Retinal pigment epithelial cell (primary cell): ENCODE data around the gene IFI44L.

Experiments
- DNase-seq: peaks from one replicate; pipeline ENCODE4 v3.0.0-alpha.2; 2010; ENCODE audit warnings: low read depth
- H3K4me3 ChIP-seq: 2 replicates; pipeline ENCODE4 v1.5.1; 2011; ENCODE audit warnings: mild to moderate bottlenecking, low read length, control low read depth, moderate library complexity
- TF ChIP-seq, protein P1 (sequence below): conservative IDR thresholded peaks from 2 replicates; pipeline ENCODE4 v1.5.1; 2011; ENCODE audit warnings: low read depth, low read length, control low read depth, inconsistent platforms

The IFI44L gene

DNA sequence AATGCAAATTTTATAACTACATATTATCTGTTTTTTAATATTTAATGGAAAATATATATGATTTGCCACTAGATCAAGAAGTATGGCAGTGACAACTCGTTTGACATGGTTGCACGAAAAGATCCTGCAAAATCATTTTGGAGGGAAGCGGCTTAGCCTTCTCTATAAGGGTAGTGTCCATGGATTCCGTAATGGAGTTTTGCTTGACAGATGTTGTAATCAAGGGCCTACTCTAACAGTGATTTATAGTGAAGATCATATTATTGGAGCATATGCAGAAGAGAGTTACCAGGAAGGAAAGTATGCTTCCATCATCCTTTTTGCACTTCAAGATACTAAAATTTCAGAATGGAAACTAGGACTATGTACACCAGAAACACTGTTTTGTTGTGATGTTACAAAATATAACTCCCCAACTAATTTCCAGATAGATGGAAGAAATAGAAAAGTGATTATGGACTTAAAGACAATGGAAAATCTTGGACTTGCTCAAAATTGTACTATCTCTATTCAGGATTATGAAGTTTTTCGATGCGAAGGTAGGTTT lies 29.9 kb downstream of the IFI44L start:
- no peak overlapping the region for H3K4me3 ChIP-seq
- no peak for DNase-seq
- TF ChIP-seq, protein P1, sequence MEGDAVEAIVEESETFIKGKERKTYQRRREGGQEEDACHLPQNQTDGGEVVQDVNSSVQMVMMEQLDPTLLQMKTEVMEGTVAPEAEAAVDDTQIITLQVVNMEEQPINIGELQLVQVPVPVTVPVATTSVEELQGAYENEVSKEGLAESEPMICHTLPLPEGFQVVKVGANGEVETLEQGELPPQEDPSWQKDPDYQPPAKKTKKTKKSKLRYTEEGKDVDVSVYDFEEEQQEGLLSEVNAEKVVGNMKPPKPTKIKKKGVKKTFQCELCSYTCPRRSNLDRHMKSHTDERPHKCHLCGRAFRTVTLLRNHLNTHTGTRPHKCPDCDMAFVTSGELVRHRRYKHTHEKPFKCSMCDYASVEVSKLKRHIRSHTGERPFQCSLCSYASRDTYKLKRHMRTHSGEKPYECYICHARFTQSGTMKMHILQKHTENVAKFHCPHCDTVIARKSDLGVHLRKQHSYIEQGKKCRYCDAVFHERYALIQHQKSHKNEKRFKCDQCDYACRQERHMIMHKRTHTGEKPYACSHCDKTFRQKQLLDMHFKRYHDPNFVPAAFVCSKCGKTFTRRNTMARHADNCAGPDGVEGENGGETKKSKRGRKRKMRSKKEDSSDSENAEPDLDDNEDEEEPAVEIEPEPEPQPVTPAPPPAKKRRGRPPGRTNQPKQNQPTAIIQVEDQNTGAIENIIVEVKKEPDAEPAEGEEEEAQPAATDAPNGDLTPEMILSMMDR: no peak

DNA sequence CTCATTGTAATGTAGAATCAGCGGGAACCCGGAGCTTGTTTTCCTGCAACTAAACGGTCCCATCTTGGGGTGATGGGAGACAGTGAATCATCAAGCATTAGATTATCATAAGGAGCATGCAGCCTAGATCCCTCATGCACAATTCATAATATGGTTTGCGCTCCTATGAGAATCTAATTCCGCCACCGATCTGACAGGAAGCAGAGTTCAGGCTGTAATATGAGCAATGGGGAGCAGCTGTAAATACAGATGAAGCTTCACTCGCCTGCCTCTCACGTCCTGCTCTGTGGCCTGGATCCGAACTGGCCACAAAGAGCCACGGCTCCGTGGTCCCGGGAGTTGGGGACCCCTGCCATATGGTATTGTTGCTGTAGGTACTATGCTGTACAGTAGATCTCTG lies 31.0 kb downstream of the IFI44L start:
- DNase-seq: no peak
- TF ChIP-seq, protein P1: no peak
- no peak overlapping the region for H3K4me3 ChIP-seq

DNA sequence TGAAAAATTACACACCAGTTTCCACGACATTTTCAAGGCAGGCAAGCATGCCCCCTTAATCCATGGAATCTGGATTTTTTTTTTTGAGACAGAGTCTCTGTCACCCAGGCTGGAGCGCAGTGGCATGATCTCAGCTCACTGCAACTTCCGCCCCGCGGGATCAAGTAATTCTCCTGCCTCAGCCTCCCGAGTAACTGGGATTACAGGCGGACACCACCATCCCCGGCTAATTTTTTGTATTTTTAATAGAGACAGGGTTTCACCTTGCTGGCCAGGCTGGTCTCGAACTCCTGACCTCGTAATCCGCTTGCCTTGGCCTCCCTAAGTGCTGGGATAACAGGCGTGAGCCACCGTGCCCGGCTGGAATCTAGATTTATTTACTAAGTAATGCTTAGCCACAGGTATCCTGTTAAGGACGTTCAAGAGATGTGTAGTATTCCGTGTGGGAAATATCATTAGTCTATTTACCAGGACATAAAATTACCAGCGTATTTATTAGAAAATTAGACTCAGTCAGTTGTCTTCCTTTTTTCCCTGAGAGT lies 31.8 kb downstream of the IFI44L start:
- DNase-seq: no peak
- TF ChIP-seq, protein P1: no peak
- H3K4me3 ChIP-seq: no peak overlapping the region

DNA sequence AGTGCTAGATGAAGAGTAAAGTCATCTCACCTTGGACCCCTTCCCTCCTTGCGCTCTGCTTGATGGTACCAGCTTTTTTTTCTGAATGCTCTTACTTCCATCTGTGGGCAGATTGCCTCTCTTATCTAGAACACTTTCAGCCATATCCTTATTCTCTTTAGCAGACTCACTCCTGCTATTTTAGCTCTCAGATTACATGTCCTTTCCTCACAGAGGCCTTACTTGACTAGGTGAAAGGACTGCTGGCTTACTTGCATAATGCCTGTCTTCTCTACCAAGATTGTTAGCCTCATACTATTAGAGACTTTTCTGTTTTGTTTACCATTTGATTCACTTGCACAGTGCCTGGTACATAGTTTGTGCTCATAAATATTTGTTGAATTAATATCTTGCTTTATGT lies 38.7 kb downstream of the IFI44L start:
- no peak overlapping the region for H3K4me3 ChIP-seq
- TF ChIP-seq, protein P1: no peak
- DNase-seq: no peak

DNA sequence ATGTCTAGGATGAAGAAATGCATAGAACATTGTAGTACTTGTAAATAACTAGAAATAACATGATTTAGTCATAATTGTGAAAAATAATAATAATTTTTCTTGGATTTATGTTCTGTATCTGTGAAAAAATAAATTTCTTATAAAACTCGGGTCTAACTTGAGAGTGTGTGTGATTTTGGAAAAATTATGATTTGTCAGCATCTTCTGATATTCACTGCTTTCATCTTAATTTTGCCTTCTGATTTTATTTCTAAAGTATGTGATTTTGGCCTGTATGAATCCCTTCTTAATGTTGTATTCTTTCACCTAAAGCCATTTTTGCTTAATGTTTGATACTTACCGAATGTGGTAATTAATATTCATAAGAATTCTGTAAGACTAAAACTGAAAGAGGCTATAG lies 43.7 kb downstream of the IFI44L start:
- DNase-seq: no peak
- TF ChIP-seq, protein P1: no peak

DNA sequence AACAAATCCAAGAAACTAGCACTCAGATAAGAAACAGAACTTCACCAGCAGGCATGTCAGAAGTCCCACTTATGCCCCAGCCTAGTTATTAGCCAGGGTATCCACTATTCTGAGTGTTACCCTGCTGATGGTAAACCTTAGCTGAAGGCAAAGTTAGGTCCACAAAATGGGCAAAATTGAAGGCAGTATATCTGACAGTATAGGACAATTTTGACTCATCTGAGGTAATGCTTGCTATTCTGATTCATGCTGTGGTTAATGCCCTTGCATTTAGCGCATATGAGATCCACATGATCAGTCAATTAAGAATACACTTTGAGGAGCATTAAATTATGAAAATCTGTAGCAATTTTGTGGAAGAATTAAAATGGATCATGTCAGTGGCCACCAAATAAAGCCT lies 44.5 kb downstream of the IFI44L start:
- no peak overlapping the region for H3K4me3 ChIP-seq
- TF ChIP-seq, protein P1: no peak
- DNase-seq: no peak

More for the DNA sequence above, 43.7 kb downstream of the IFI44L start:
- no peak overlapping the region for H3K4me3 ChIP-seq

DNA sequence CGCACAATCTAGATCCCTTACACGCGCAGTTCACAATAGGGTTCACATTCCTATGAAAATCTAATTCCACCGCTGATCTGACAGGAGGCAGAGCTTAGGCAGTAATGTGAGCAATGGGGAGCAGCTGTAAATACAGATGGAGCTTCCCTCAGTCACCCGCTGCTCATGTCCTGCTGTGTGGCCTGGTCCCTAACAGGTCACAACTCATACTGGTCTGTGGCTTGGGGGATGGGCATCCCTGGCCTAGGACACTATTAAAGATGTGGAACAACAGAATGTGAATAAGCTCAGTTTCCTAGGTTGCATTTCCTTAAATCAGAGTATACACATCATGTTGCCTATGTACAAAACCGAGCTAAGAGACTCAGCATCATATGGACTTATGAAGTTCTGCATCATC lies 45.6 kb downstream of the IFI44L start:
- no peak overlapping the region for H3K4me3 ChIP-seq
- no peak for DNase-seq
- TF ChIP-seq, protein P1: no peak
